Thoracic aorta (tissue), 2 donors: Measurements from ENCODE around the gene PPP1R1B. TPM values are rescaled to one million over a fixed set of nuclear protein-coding genes. Genes with fewer than 3 reads are reported as not detected.

ENCODE experiments used
- ATAC-seq: fragments of 150-250 bp; one replicate; pipeline ENCODE4 v1.8.0; 2017; ENCODE audit warnings: low read depth; ENCODE audit not compliant: insufficient number of reproducible peaks, low FRiP score
- DNase-seq: peaks from one replicate; pipeline ENCODE4 v3.0.0-alpha.2; 2020; ENCODE audit warnings: low spot score
- H3K27ac ChIP-seq, 2 donors: fragments of 200-600 bp; sonication (generic); 1 replicate in 1 of 2; 2 replicates in 1 of 2; pipeline ENCODE4 v1.5.1; 2016; ENCODE audit warnings: mild to moderate bottlenecking in 2 of 2, moderate library complexity in 2 of 2
- H3K27me3 ChIP-seq: fragments of 200-600 bp; sonication (generic); replicated peaks from 2 replicates; pipeline ENCODE4 v1.6.0; 2016; ENCODE audit warnings: mild to moderate bottlenecking; ENCODE audit not compliant: insufficient read depth
- H3K36me3 ChIP-seq: fragments of 200-600 bp; sonication (generic); one replicate; pipeline ENCODE4 v1.5.1; 2016
- H3K4me1 ChIP-seq, 2 donors: fragments of 200-600 bp; sonication (generic); 1 replicate in 1 of 2; 2 replicates in 1 of 2; pipeline versions ENCODE4 v1.5.1 to v1.6.0; 2016; ENCODE audit warnings: low read depth in 2 of 2, mild to moderate bottlenecking in 1 of 2; ENCODE audit not compliant: control insufficient read depth in 1 of 2
- H3K4me3 ChIP-seq: fragments of 200-600 bp; sonication (generic); 2 replicates; pipeline ENCODE4 v1.5.1; 2016; ENCODE audit warnings: mild to moderate bottlenecking
- H3K9me3 ChIP-seq: fragments of 200-600 bp; sonication (generic); 2 replicates; pipeline ENCODE4 v1.5.1; 2016
- CTCF ChIP-seq: fragments of 200-600 bp; sonication (generic); IDR thresholded peaks from one replicate; pipeline ENCODE4 v1.5.1; 2019; ENCODE audit warnings: antibody characterized with exemption
- total RNA-seq, 2 donors: library from RNA; depleted of rRNA; stranded (reverse); fragments of >200 nt; gene quantifications; one replicate each; pipeline versions ENCODE4 v1.1.0 to v1.2.3, GENCODE V29; 2016

PPP1R1B gene
- total RNA-seq, 2 donors from 2014 or later: 0.27 to 2.1 TPM

GRCh38 chr17:39605492-39606433, 21.0 kb upstream of the PPP1R1B start:
- DNase-seq (no peak), ATAC-seq (no peak)
- Histone ChIP-seq H3K36me3 (no peaks in the 10 kb centered on the region), H3K4me1 (peaks cover 12 to 29% of the 10 kb centered on the region in 2 donors), H3K4me3 (peak overlapping the region; percentile 39), H3K27ac (peak overlapping the region in 1 of 2 donors; percentile 27), H3K9me3 (no peaks in the 10 kb centered on the region), H3K27me3 (peaks cover 53% of the 10 kb centered on the region)
- TF ChIP-seq CTCF: no peak

- Histone ChIP-seq H3K4me3 (peak overlapping the region; percentile 39), H3K27ac (no peak overlapping the region), H3K4me1 (peaks cover 12 to 29% of the 10 kb centered on the region in 2 donors), H3K36me3 (no peaks in the 10 kb centered on the region), H3K9me3 (no peaks in the 10 kb centered on the region), H3K27me3 (peaks cover 45% of the 10 kb centered on the region)
- TF ChIP-seq CTCF: no peak
- DNase-seq (no peak), ATAC-seq (no peak)
Observed at GRCh38 chr17:39606434-39607056, 20.2 kb upstream of the PPP1R1B start.

- ATAC-seq: no peak
- Histone ChIP-seq H3K9me3 (no peaks in the 10 kb centered on the region), H3K27ac (no peak overlapping the region), H3K27me3 (peaks cover 43% of the 10 kb centered on the region), H3K4me1 (peaks cover 12 to 29% of the 10 kb centered on the region in 2 donors), H3K4me3 (peak overlapping the region; percentile 39), H3K36me3 (no peaks in the 10 kb centered on the region)
- no peak for DNase-seq
- TF ChIP-seq CTCF: no peak
Observed at GRCh38 chr17:39607057-39607850, 19.5 kb upstream of the PPP1R1B start.

- H3K27me3 ChIP-seq: peaks cover 43% of the 10 kb centered on the region
Observed at GRCh38 chr17:39607851-39608130, 19.0 kb upstream of the PPP1R1B start, which contains the start of gene NEUROD2. Gene NEUROD2 (minus strand): TSS chr17:39607920. CDS start chr17:39606599, 1,321 bp downstream.

More at GRCh38 chr17:39607851-39608130, 19.0 kb upstream of the PPP1R1B start, which contains the start of gene NEUROD2:
- no peak for TF ChIP-seq CTCF
- Histone ChIP-seq H3K27ac (no peak within 1 kb of the TSS), H3K4me1 (peaks cover 12 to 29% of the 10 kb centered on the region in 2 donors), H3K9me3 (no peaks in the 10 kb centered on the region), H3K4me3 (peak within 1 kb of the TSS; percentile 39), H3K36me3 (no peaks in the 10 kb centered on the region)
- ATAC-seq: no peak
- DNase-seq: no peak
